Aortic smooth muscle cell (primary cell): ENCODE measurements around the gene RHOG. TPM values are rescaled to one million over a fixed set of nuclear protein-coding genes. Genes with fewer than 3 reads are reported as not detected.

Experiments
- total RNA-seq: library from RNA; depleted of rRNA; stranded (reverse); fragments of >200 nt; gene quantifications from 2 replicates; pipeline ENCODE4 v1.2.3, GENCODE V29; 2014

Gene RHOG
- 9.0 and 9.9 TPM in 2 replicates for total RNA-seq

DNA sequence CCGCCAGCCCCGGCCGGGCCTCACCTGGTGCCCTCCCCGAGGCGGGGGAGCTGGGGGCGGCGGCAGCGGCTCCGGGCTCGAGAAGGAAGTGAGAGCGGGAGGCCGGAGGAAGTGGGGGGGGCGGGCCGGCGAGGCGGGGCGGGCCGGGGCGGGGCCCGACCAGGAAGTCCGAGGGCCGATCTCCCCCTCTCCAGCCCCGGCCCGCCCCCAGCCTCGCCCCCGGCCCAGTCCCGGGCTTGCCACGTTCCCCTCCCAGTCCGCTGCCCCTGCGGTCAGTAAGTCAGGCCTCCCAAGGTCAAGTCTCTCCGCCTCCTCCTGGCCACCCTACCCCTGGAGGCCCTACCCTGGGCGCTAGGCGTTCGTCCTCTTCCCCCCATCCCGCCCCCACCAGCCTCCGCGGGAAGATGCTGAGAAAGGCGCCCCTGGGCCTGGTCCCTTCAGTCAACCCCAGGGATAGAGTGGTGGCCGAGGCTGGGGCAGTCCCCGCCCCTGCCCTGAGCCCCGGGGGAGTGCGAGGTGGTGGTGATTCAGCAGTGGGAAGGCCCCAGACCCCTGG lies at the start of gene RHOG:
Gene RHOG, minus strand, starts transcription at position 90 of the 556 bp plus-strand sequence. CDS start 12,821 bp downstream, outside the sequence.

GRCh38 chr11:3854977-3855807 lies 14.4 kb upstream of the RHOG start, which contains the start of gene STIM1:
STIM1 (plus strand) TSS chr11:3855664; CDS start chr11:3856271, 607 bp downstream.

DNA sequence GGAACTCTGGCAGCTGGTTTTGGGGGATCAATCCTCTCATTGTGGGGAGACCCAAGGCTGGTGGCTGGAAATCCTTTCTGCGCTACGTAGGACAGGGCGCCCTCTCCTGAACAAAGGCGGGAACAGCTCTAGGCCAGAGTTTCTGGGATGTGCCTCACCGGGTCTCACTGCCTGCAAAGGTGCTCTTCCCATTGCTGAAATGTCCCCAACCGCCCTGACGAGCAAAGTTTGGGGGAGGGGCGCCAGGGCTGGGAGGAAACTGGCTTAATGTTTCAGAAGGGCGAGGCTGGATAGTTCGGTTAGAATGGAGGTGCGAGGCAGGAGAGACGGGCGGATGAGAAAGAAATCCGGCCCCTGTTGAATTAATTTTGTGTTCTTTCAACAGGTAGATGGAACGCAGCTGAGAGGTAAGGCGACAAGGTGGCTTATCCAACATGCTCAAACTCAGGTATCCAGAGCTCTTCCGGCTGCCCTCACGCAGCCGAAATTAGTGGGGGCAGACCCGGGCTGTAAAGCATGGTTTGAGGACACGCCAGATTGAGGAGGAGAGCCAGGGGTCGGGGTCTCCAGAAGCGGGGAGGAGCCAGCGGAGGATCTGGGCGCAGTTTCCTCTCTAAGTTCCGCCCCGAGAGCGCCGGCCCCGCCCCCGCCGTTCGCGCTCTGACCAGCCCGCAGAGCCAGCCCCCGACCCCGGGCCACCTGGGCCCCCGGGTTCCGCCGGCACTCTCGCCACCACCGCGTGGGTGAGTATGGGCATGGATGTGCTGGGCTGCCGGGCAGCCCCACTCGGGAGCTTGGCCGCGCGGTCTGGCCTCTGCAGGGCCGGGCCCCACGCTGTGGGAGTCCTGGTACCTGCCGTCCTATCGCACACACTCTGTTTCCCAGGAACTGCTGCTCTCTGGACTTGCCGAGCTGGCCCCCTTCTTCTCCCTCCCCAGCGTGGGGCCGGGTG lies 32.6 kb downstream of the RHOG start, which contains the start of gene PGAP2:
Gene PGAP2, plus strand, starts transcription at position 652 of the 952 bp plus-strand sequence. CDS start 2,700 bp downstream, outside the sequence.

DNA sequence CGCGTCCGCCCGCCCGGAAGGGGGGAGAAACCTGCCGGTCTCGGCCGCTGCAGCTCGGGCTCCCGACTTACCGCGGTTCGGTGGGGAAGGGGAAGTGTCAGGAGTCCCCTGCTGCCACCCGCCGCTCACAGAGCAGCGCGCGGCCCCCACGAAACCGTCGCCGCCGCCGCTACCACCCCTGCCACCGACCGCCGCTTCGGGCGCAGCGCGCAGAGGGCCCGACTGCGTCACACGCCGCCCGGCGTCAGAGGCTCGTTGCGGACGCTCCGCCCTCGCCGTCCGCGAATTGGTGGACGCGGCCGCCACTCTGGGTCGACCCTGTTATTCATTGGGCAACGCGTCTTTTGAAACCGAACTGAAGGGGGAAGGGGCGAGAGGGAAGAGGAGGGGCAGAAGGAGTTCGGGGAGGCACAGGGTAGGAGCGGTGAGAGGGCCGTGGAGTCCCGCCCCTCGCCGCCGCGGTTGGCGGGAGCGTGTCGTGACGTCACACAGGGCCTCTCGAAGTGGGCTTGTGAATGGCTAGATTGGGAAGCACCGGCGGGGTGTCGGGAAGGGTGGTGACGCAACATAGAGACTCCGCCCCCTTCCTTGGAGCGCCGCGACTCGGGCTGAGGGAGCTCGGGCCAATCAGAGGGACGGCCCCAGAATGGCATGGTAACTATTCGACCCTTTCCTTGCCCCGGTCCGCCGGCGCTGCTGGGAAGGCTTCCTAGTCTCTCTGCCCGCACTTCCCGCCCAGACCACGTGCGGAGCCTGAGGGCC lies 43.2 kb downstream of the RHOG start, which contains the start of gene NUP98:
Gene NUP98, minus strand, starts transcription at position 226 of the 762 bp plus-strand sequence. CDS start 15,437 bp downstream, outside the sequence.

Other genes starting within 250 kb of the RHOG start
- not detected in 2 replicates for gene ART5, start 199.0 kb downstream of the RHOG start, total RNA-seq
- not detected in 2 replicates for gene ART1, start 195.8 kb downstream of the RHOG start, total RNA-seq
- gene CHRNA10, start 169.6 kb downstream of the RHOG start, total RNA-seq = 0.31 and 0.66 TPM in 2 replicates
- gene NUP98, start 43.4 kb downstream of the RHOG start, total RNA-seq = 74.3 and 104 TPM in 2 replicates
- 11.1 and 13.0 TPM in 2 replicates for gene PGAP2, start 32.4 kb downstream of the RHOG start, total RNA-seq
- 51.0 TPM in 2 replicates for gene STIM1, start 14.7 kb upstream of the RHOG start, total RNA-seq